GM23338 (cell line): ENCODE measurements around the gene FTCDNL1. TPM values are rescaled to one million over a fixed set of nuclear protein-coding genes. Genes with fewer than 3 reads are reported as not detected.

Experiments used
- CREB1 ChIP-seq: fragments of 250-450 bp; sonication (Bioruptor Pico); IDR thresholded peaks from 2 replicates; pipeline ENCODE4 v1.5.0; 2020; ENCODE audit warnings: low read depth, mild to moderate bottlenecking, moderate library complexity
- EZH2 ChIP-seq: fragments of 200-600 bp; sonication (generic); IDR thresholded peaks from one replicate; pipeline ENCODE4 v1.8.0; 2017; ENCODE audit warnings: antibody characterized with exemption, mild to moderate bottlenecking, low read depth; ENCODE audit not compliant: unreplicated experiment
- EZH2phosphoT487 ChIP-seq: fragments of 200-600 bp; sonication (generic); IDR thresholded peaks from one replicate; pipeline ENCODE4 v1.8.1; 2018; ENCODE audit warnings: antibody characterized with exemption; ENCODE audit not compliant: unreplicated experiment
- REST ChIP-seq: IDR thresholded peaks from one replicate; pipeline ENCODE4 v1.6.1; 2018; ENCODE audit warnings: antibody characterized with exemption; ENCODE audit not compliant: unreplicated experiment
- STAT1 ChIP-seq: IDR thresholded peaks from one replicate; pipeline ENCODE4 v1.6.1; 2016; ENCODE audit warnings: antibody characterized with exemption; ENCODE audit not compliant: unreplicated experiment
- ZNF114 ChIP-seq: fragments of 250-450 bp; sonication (Bioruptor Pico); IDR thresholded peaks from 2 replicates; pipeline ENCODE4 v1.5.0; 2020; ENCODE audit warnings: mild to moderate bottlenecking, moderate library complexity
- ZNF331 ChIP-seq: fragments of 250-450 bp; sonication (Bioruptor Pico); IDR thresholded peaks from 2 replicates; pipeline ENCODE4 v1.5.0; 2020; ENCODE audit warnings: low read depth, mild to moderate bottlenecking, moderate library complexity
- ZNF462 ChIP-seq: fragments of 250-450 bp; sonication (Bioruptor Pico); IDR thresholded peaks from 2 replicates; pipeline ENCODE4 v1.5.0; 2020; ENCODE audit warnings: mild to moderate bottlenecking, moderate library complexity
- polyA plus RNA-seq: library from polyadenylated mRNA; unstranded; fragments of >200 nt; fragmentation: Nextera tagmentation; extraction: Ambion mirVana; gene quantifications from 2 replicates; pipeline ENCODE4 v1.2.1, GENCODE V29; 2016
- total RNA-seq: library from RNA; depleted of rRNA; stranded (reverse); fragments of >200 nt; shearing (Covaris generic); gene quantifications from 2 replicates; pipeline ENCODE4 v1.2.3, GENCODE V29; 2014

Gene FTCDNL1
- total and polyA plus RNA-seq, 2 experiments from 2014 or later = 1.7 to 2.0 TPM

- no peak for TF ChIP-seq ZNF462 (CRISPR knock-in tag)
- no peak for TF ChIP-seq EZH2phosphoT487
- TF ChIP-seq ZNF114 (CRISPR knock-in tag) = no peak
- no peak for TF ChIP-seq ZNF331 (CRISPR knock-in tag)
- no peak for TF ChIP-seq CREB1 (CRISPR knock-in tag)
- no peak for TF ChIP-seq STAT1
- TF ChIP-seq REST = no peak
- TF ChIP-seq EZH2 = no peak
Observed at GRCh38 chr2:199819746-199820145, 31.2 kb downstream of the FTCDNL1 start (continued).
